ENCODE measurements around the gene BSDC1.

BSDC1 gene

GRCh38 chr1:32353886-32354570, 40.2 kb downstream of the BSDC1 start:
- POLR2A ChIA-PET, result interaction anchor here (0.6 to 7.6 kb wide), 3 partner anchors 18 to 183 kb away, joined by 3 to 62 read pairs (median 4); partner anchors contain the start of gene MARCKSL1

GRCh38 chr1:32353431-32353830, 40.8 kb downstream of the BSDC1 start:
- POLR2A ChIA-PET, result interaction anchor here (0.6 to 7.6 kb wide), 2 partner anchors 17 to 143 kb away, joined by 4 to 62 read pairs; partner anchors contain the start of gene MARCKSL1
- TF ChIP-seq CTCF (IDR thresholded peaks at IDR 0.05; ENCODE audit: control extremely low read depth, extremely low read depth, low read depth, missing control alignments), result no peak
- CTCF ChIA-PET, result interaction anchor here (1.2 to 2.5 kb wide), 7 partner anchors 10 to 138 kb away, joined by 4 to 11 read pairs (median 5); partner anchors contain the start of genes BSDC1, FAM229A, MARCKSL1 and TSSK3
- no peak for DNase-seq (ENCODE audit: extremely low spot score)

More at GRCh38 chr1:32353886-32354570, 40.2 kb downstream of the BSDC1 start:
- CTCF ChIA-PET, result interaction anchor here (1.2 to 2.5 kb wide), 6 partner anchors 13 to 40 kb away, joined by 3 to 11 read pairs (median 5); partner anchors contain the start of genes BSDC1 and MARCKSL1
- DNase-seq (ENCODE audit: extremely low spot score), result no peak
- no peak for TF ChIP-seq CTCF (IDR thresholded peaks at IDR 0.05; ENCODE audit: control extremely low read depth, extremely low read depth, low read depth, missing control alignments)

GRCh38 chr1:32352831-32353383, 41.3 kb downstream of the BSDC1 start:
- CTCF ChIA-PET, result interaction anchor here (1.0 to 2.5 kb wide), 9 partner anchors 10 to 774 kb away, joined by 3 to 11 read pairs (median 5); partner anchors contain the start of genes BSDC1, FAM229A, MARCKSL1 and TSSK3

GRCh38 chr1:32352239-32352745, 41.9 kb downstream of the BSDC1 start:
- CTCF ChIA-PET, result interaction anchor here (0.8 to 2.5 kb wide), 11 partner anchors 11 to 775 kb away, joined by 3 to 11 read pairs (median 4); partner anchors contain the start of genes FAM229A, MARCKSL1 and TSSK3

More at GRCh38 chr1:32352831-32353383, 41.3 kb downstream of the BSDC1 start:
- POLR2A ChIA-PET, result interaction anchor here (7.6 kb wide), 1 partner anchor 17 kb away, joined by 62 read pairs; the partner anchor contains the start of gene MARCKSL1
- no peak for TF ChIP-seq CTCF (IDR thresholded peaks at IDR 0.05; ENCODE audit: control extremely low read depth, extremely low read depth, low read depth, missing control alignments)
- no peak for DNase-seq (ENCODE audit: extremely low spot score)

GRCh38 chr1:32351399-32352238, 42.6 kb downstream of the BSDC1 start:
- TF ChIP-seq CTCF (IDR thresholded peaks at IDR 0.05; ENCODE audit: control extremely low read depth, extremely low read depth, low read depth, missing control alignments), result no peak
- CTCF ChIA-PET, result interaction anchor here (0.8 to 1.9 kb wide), 9 partner anchors 11 to 776 kb away, joined by 3 to 7 read pairs (median 3); no protein-coding TSS in a partner anchor
- peak; percentile 99 for DNase-seq (ENCODE audit: extremely low spot score)
- POLR2A ChIA-PET, result interaction anchor here (1.0 to 7.6 kb wide), 2 partner anchors 15 to 17 kb away, joined by 3 to 62 read pairs; partner anchors contain the start of gene MARCKSL1

More at GRCh38 chr1:32352239-32352745, 41.9 kb downstream of the BSDC1 start:
- no peak for TF ChIP-seq CTCF (IDR thresholded peaks at IDR 0.05; ENCODE audit: control extremely low read depth, extremely low read depth, low read depth, missing control alignments)
- POLR2A ChIA-PET, result interaction anchor here (7.6 kb wide), 1 partner anchor 16 kb away, joined by 62 read pairs; the partner anchor contains the start of gene MARCKSL1
- DNase-seq (ENCODE audit: extremely low spot score), result no peak

Measured in GM10248 (cell line).